CD4-positive, alpha-beta T cell (primary cell): ENCODE data around the gene CFAP20DC. TPM values are rescaled to one million over a fixed set of nuclear protein-coding genes. Genes with fewer than 3 reads are reported as not detected.

Experiments
- ATAC-seq: fragments of 200-7000 bp; cut with Tn5 transposase; one replicate; pipeline ENCODE4 v1.10.0; 2022; ENCODE audit warnings: mild to moderate bottlenecking; ENCODE audit not compliant: poor library complexity
- CTCF ChIA-PET: fragments of 350-600 bp; sonication (Branson Sonifier 250); formaldehyde crosslinking; loops from one replicate; lab custom pipeline; 2021; ENCODE audit warnings: antibody characterized with exemption, inconsistent platforms; lab: Charles Lee
- POLR2A ChIA-PET: fragments of 350-600 bp; sonication (Branson Sonifier 250); formaldehyde crosslinking; loops from one replicate; lab custom pipeline; 2021; ENCODE audit warnings: antibody characterized with exemption, inconsistent platforms; lab: Charles Lee
- DNase-seq, 14 experiments: peaks; one replicate each; pipeline ENCODE4 v3.0.0-alpha.2; 2013 to 2020; ENCODE audit warnings: mixed read lengths in 2 of 14
- H3K27ac ChIP-seq, 2 donors: one replicate each; pipeline versions ENCODE4 v1.5.1 to v1.7.0; 2013; ENCODE audit warnings: low read length in 2 of 2, low read depth in 1 of 2, mild to moderate bottlenecking in 1 of 2
- H3K27me3 ChIP-seq, 2 experiments: 1 replicate in 1 of 2; 2 replicates in 1 of 2; pipeline versions ENCODE4 v1.6.1 to v1.7.0; 2013; ENCODE audit warnings: low read length in 2 of 2, control low read depth in 1 of 2, mild to moderate bottlenecking in 1 of 2, moderate library complexity in 1 of 2; ENCODE audit not compliant: insufficient read depth in 2 of 2, control insufficient read depth in 1 of 2
- H3K36me3 ChIP-seq: one replicate; pipeline ENCODE4 v1.6.1; 2013; ENCODE audit warnings: low read length, control low read depth; ENCODE audit not compliant: insufficient read depth
- H3K4me1 ChIP-seq: one replicate; pipeline ENCODE4 v1.6.1; 2013; ENCODE audit warnings: low read length, control low read depth; ENCODE audit not compliant: insufficient read depth
- H3K4me3 ChIP-seq: one replicate; pipeline ENCODE4 v1.5.1; 2013; ENCODE audit warnings: mild to moderate bottlenecking, low read length, moderate library complexity
- H3K9me3 ChIP-seq, 2 experiments: 1 replicate in 1 of 2; 2 replicates in 1 of 2; pipeline versions ENCODE4 v1.6.1 to v1.7.0; 2013; ENCODE audit warnings: low read length in 2 of 2, mild to moderate bottlenecking in 2 of 2, control low read depth in 1 of 2, moderate library complexity in 1 of 2; ENCODE audit not compliant: control insufficient read depth in 1 of 2, insufficient read depth in 1 of 2
- H3K27ac Mint-ChIP-seq: one replicate; pipeline ENCODE4 v1.8.0; 2020; ENCODE audit warnings: mixed read lengths
- H3K27me3 Mint-ChIP-seq: one replicate; pipeline ENCODE4 v1.8.0; 2021; ENCODE audit warnings: mixed read lengths
- H3K36me3 Mint-ChIP-seq: one replicate; pipeline ENCODE4 v1.8.0; 2021; ENCODE audit warnings: low read depth, mixed read lengths
- H3K4me1 Mint-ChIP-seq: one replicate; pipeline ENCODE4 v1.8.0; 2021; ENCODE audit warnings: low read depth, mixed read lengths
- H3K4me3 Mint-ChIP-seq: one replicate; pipeline ENCODE4 v1.8.0; 2020; ENCODE audit warnings: mild to moderate bottlenecking, mixed read lengths
- H3K9me3 Mint-ChIP-seq: one replicate; pipeline ENCODE4 v1.8.0; 2020; ENCODE audit warnings: mixed read lengths
- CTCF ChIP-seq: fragments of 200-600 bp; IDR thresholded peaks from one replicate; pipeline ENCODE4 v1.8.0; 2022; ENCODE audit warnings: antibody characterized with exemption, mild to moderate bottlenecking
- intact Hi-C, 2 experiments: fragments of 100-400 bp; cut with DNase I in 1 of 2; cut with micrococcal nuclease in 1 of 2; formaldehyde crosslinking; loops; one replicate each; pipeline versions ENCODE4 v1.15.1 to v1.9.0; 2023 to 2025; cut with DNase I, micrococcal nuclease
- total RNA-seq, 174 experiments: library from RNA in 2 of 174; stranded (reverse) in 2 of 174; gene quantifications; one replicate each; pipeline ENCODE4 v1.2.3 and lab custom pipeline; 2021 to 2026

Gene CFAP20DC
- total RNA-seq, 2 experiments from 2014 or later = 0.11 to 0.20 TPM

GRCh38 chr3:58743296-58743695 lies 306.5 kb downstream of the CFAP20DC start:
- POLR2A ChIA-PET = no interaction called here
- Mint-ChIP-seq H3K36me3 (no peaks in the 10 kb centered on the region), H3K27me3 (no peaks in the 10 kb centered on the region), H3K4me1 (no peaks in the 10 kb centered on the region), H3K4me3 (no peak overlapping the region), H3K9me3 (no peaks in the 10 kb centered on the region), H3K27ac (no peak overlapping the region)
- intact Hi-C loops = no loop called here
- ATAC-seq (no peak), DNase-seq (no peak)
- no peaks in the 10 kb centered on the region for H3K4me1 ChIP-seq
- CTCF ChIA-PET = no interaction called here
- no peaks in the 10 kb centered on the region for H3K27me3 ChIP-seq
- H3K4me3 ChIP-seq = no peak overlapping the region
- no peak for TF ChIP-seq CTCF
- no peak overlapping the region for H3K27ac ChIP-seq
- no peaks in the 10 kb centered on the region for H3K36me3 ChIP-seq
- H3K9me3 ChIP-seq = no peaks in the 10 kb centered on the region

- ATAC-seq (no peak), DNase-seq (no peak)
- intact Hi-C loops = no loop called here
- no peak overlapping the region for H3K4me3 Mint-ChIP-seq
- Histone ChIP-seq H3K4me1 (no peaks in the 10 kb centered on the region), H3K4me3 (no peak overlapping the region), H3K36me3 (no peaks in the 10 kb centered on the region), H3K27me3 (no peaks in the 10 kb centered on the region), H3K9me3 (no peaks in the 10 kb centered on the region), H3K27ac (no peak overlapping the region)
- no peaks in the 10 kb centered on the region for H3K36me3 Mint-ChIP-seq
- POLR2A ChIA-PET = no interaction called here
- no peaks in the 10 kb centered on the region for H3K9me3 Mint-ChIP-seq
- H3K27ac Mint-ChIP-seq = no peak overlapping the region
- no peak for TF ChIP-seq CTCF
- no peaks in the 10 kb centered on the region for H3K4me1 Mint-ChIP-seq
- CTCF ChIA-PET = no interaction called here
- no peaks in the 10 kb centered on the region for H3K27me3 Mint-ChIP-seq
These were observed 307.6 kb downstream of the CFAP20DC start for GRCh38 chr3:58742239-58742638.

- Histone ChIP-seq H3K36me3 (no peaks in the 10 kb centered on the region), H3K4me3 (no peak overlapping the region), H3K4me1 (no peaks in the 10 kb centered on the region), H3K9me3 (no peaks in the 10 kb centered on the region), H3K27ac (no peak overlapping the region), H3K27me3 (no peaks in the 10 kb centered on the region)
- Mint-ChIP-seq H3K4me3 (no peak overlapping the region), H3K9me3 (no peaks in the 10 kb centered on the region), H3K27me3 (peaks cover under 1% of the 10 kb centered on the region), H3K27ac (no peak overlapping the region), H3K36me3 (no peaks in the 10 kb centered on the region), H3K4me1 (no peaks in the 10 kb centered on the region)
- ChIA-PET POLR2A (no interaction called here), CTCF (no interaction called here)
- TF ChIP-seq CTCF = no peak
- no peak for DNase-seq
- intact Hi-C loops = no loop called here
- no peak for ATAC-seq
These were observed 312.2 kb downstream of the CFAP20DC start for GRCh38 chr3:58737644-58738043.
